Measurements from ENCODE around the gene CLCA1.
A peak's percentile ranks its signal among the peaks of the same experiment; 100 is the strongest.

The CLCA1 gene

GRCh38 chr1:86466109-86466844, 2.5 kb upstream of the CLCA1 start:
- DNase-seq (ENCODE audit: low spot score) = no peak

- no peak for DNase-seq (ENCODE audit: low spot score)
Observed at GRCh38 chr1:86466986-86467385, 1.7 kb upstream of the CLCA1 start.

- no peak for DNase-seq (ENCODE audit: low spot score)
Observed at GRCh38 chr1:86470859-86471258, 2.1 kb downstream of the CLCA1 start.

GRCh38 chr1:86471291-86471690, 2.6 kb downstream of the CLCA1 start:
- no peak for DNase-seq (ENCODE audit: low spot score)

- DNase-seq (ENCODE audit: low spot score) = no peak
Observed at GRCh38 chr1:86472152-86472551, 3.4 kb downstream of the CLCA1 start.

GRCh38 chr1:86472767-86473166, 4.0 kb downstream of the CLCA1 start:
- no peak for DNase-seq (ENCODE audit: low spot score)

- DNase-seq (ENCODE audit: low spot score) = no peak
Observed at GRCh38 chr1:86477256-86477655, 8.5 kb downstream of the CLCA1 start.

- no peak for DNase-seq (ENCODE audit: low spot score)
Observed at GRCh38 chr1:86477682-86478081, 9.0 kb downstream of the CLCA1 start.

GRCh38 chr1:86478416-86479156, 9.9 kb downstream of the CLCA1 start:
- no peak for DNase-seq (ENCODE audit: low spot score)

- no peak for DNase-seq (ENCODE audit: low spot score)
Observed at GRCh38 chr1:86481966-86482365, 13.2 kb downstream of the CLCA1 start.

GRCh38 chr1:86487131-86487810, 18.5 kb downstream of the CLCA1 start:
- no peak for DNase-seq (ENCODE audit: low spot score)

GRCh38 chr1:86487811-86488141, 19.0 kb downstream of the CLCA1 start:
- no peak for DNase-seq (ENCODE audit: low spot score)

GRCh38 chr1:86489242-86489878, 20.6 kb downstream of the CLCA1 start:
- DNase-seq (ENCODE audit: low spot score) = no peak

GRCh38 chr1:86491171-86491950, 22.6 kb downstream of the CLCA1 start:
- DNase-seq (ENCODE audit: low spot score) = no peak

- no peak for DNase-seq (ENCODE audit: low spot score)
Observed at GRCh38 chr1:86498281-86498680, 29.6 kb downstream of the CLCA1 start.

- peak; percentile 58 for DNase-seq (ENCODE audit: low spot score)
Observed at GRCh38 chr1:86499987-86500593, 31.4 kb downstream of the CLCA1 start.

GRCh38 chr1:86500714-86501113, 32.0 kb downstream of the CLCA1 start:
- DNase-seq (ENCODE audit: low spot score) = no peak

- DNase-seq (ENCODE audit: low spot score) = peak; percentile 18
Observed at GRCh38 chr1:86502125-86502646, 33.5 kb downstream of the CLCA1 start.

- DNase-seq (ENCODE audit: low spot score) = peak; percentile 51
Observed at GRCh38 chr1:86502721-86503405, 34.1 kb downstream of the CLCA1 start.

GRCh38 chr1:86503406-86504136, 34.8 kb downstream of the CLCA1 start:
- DNase-seq (ENCODE audit: low spot score) = no peak
